ENCODE measurements around the gene ZNF211.

Gene ZNF211

GRCh38 chr19:57653689-57654088 lies 20.7 kb downstream of the ZNF211 start:
- no peaks in the 10 kb centered on the region for H4K20me1 ChIP-seq (ENCODE audit: insufficient read depth, low read length)

GRCh38 chr19:57655443-57655842 lies 22.5 kb downstream of the ZNF211 start:
- H3K9me3 ChIP-seq (ENCODE audit: low read length): 0 out of 2 replicates have a peak, but pooled peaks cover 3% of the 10 kb centered on the region
- no peaks in the 10 kb centered on the region for H3K9me2 ChIP-seq (ENCODE audit: low read depth, low read length)

More at GRCh38 chr19:57653689-57654088, 20.7 kb downstream of the ZNF211 start:
- Histone ChIP-seq H3K4me2 (ENCODE audit: low read length) (no peak overlapping the region), H3K9ac (ENCODE audit: low read length) (no peak overlapping the region), H3K27ac (ENCODE audit: low read depth, low read length, poor library complexity, severe bottlenecking) (no peak overlapping the region), H2AFZ (ENCODE audit: low read length) (no peak overlapping the region), H3K4me1 (ENCODE audit: insufficient read depth, low read length, severe bottlenecking) (no peaks in the 10 kb centered on the region), H3K4me3 (ENCODE audit: low read depth, low read length, poor library complexity, severe bottlenecking) (no peak overlapping the region), H3K79me2 (ENCODE audit: insufficient read depth, low read length) (no peaks in the 10 kb centered on the region), H3K9me2 (ENCODE audit: low read depth, low read length) (no peaks in the 10 kb centered on the region), H3K27me3 (ENCODE audit: insufficient read depth, low read length) (no peaks in the 10 kb centered on the region), H3K36me3 (ENCODE audit: insufficient read depth, low read length) (no peaks in the 10 kb centered on the region), H3F3A (ENCODE audit: insufficient read depth, low read length) (no peaks in the 10 kb centered on the region), H3K9me3 (ENCODE audit: low read length) (0 out of 2 replicates have a peak, but pooled peaks cover 3% of the 10 kb centered on the region)
- no peak for TF ChIP-seq CTCF (IDR thresholded peaks at IDR 0.05; ENCODE audit: low read length)
- no peak for TF ChIP-seq EZH2 (IDR thresholded peaks at IDR 0.05; ENCODE audit: borderline replicate concordance, low read length)

GRCh38 chr19:57656346-57656745 lies 23.4 kb downstream of the ZNF211 start:
- no peaks in the 10 kb centered on the region for H3K9me2 ChIP-seq (ENCODE audit: low read depth, low read length)
- H3K4me2 ChIP-seq (ENCODE audit: low read length): no peak overlapping the region
- H3K79me2 ChIP-seq (ENCODE audit: insufficient read depth, low read length): no peaks in the 10 kb centered on the region
- no peaks in the 10 kb centered on the region for H3K27me3 ChIP-seq (ENCODE audit: insufficient read depth, low read length)
- no peak overlapping the region for H3K4me3 ChIP-seq (ENCODE audit: low read depth, low read length, poor library complexity, severe bottlenecking)
- no peaks in the 10 kb centered on the region for H4K20me1 ChIP-seq (ENCODE audit: insufficient read depth, low read length)
- no peak overlapping the region for H3K9ac ChIP-seq (ENCODE audit: low read length)
- no peaks in the 10 kb centered on the region for H3K36me3 ChIP-seq (ENCODE audit: insufficient read depth, low read length)
- H3F3A ChIP-seq (ENCODE audit: insufficient read depth, low read length): no peaks in the 10 kb centered on the region
- no peak for TF ChIP-seq CTCF (IDR thresholded peaks at IDR 0.05; ENCODE audit: low read length)
- TF ChIP-seq EZH2 (IDR thresholded peaks at IDR 0.05; ENCODE audit: borderline replicate concordance, low read length): no peak
- no peaks in the 10 kb centered on the region for H3K4me1 ChIP-seq (ENCODE audit: insufficient read depth, low read length, severe bottlenecking)
- no peak overlapping the region for H3K27ac ChIP-seq (ENCODE audit: low read depth, low read length, poor library complexity, severe bottlenecking)
- H3K9me3 ChIP-seq (ENCODE audit: low read length): 0 out of 2 replicates have a peak, but pooled peaks cover 3% of the 10 kb centered on the region
- no peak overlapping the region for H2AFZ ChIP-seq (ENCODE audit: low read length)

More at GRCh38 chr19:57655443-57655842, 22.5 kb downstream of the ZNF211 start:
- no peak overlapping the region for H3K27ac ChIP-seq (ENCODE audit: low read depth, low read length, poor library complexity, severe bottlenecking)
- H3K27me3 ChIP-seq (ENCODE audit: insufficient read depth, low read length): no peaks in the 10 kb centered on the region
- H3F3A ChIP-seq (ENCODE audit: insufficient read depth, low read length): no peaks in the 10 kb centered on the region
- H3K4me3 ChIP-seq (ENCODE audit: low read depth, low read length, poor library complexity, severe bottlenecking): no peak overlapping the region
- H3K4me1 ChIP-seq (ENCODE audit: insufficient read depth, low read length, severe bottlenecking): no peaks in the 10 kb centered on the region
- H3K9ac ChIP-seq (ENCODE audit: low read length): no peak overlapping the region
- no peaks in the 10 kb centered on the region for H3K36me3 ChIP-seq (ENCODE audit: insufficient read depth, low read length)
- H3K4me2 ChIP-seq (ENCODE audit: low read length): no peak overlapping the region
- no peak overlapping the region for H2AFZ ChIP-seq (ENCODE audit: low read length)
- H4K20me1 ChIP-seq (ENCODE audit: insufficient read depth, low read length): no peaks in the 10 kb centered on the region
- H3K79me2 ChIP-seq (ENCODE audit: insufficient read depth, low read length): no peaks in the 10 kb centered on the region
- TF ChIP-seq CTCF (IDR thresholded peaks at IDR 0.05; ENCODE audit: low read length): no peak
- no peak for TF ChIP-seq EZH2 (IDR thresholded peaks at IDR 0.05; ENCODE audit: borderline replicate concordance, low read length)
